NCI-H2227 (cell line): Measurements from ENCODE around the gene NELFA.

Experiments
- DNase-seq: peaks from one replicate; lab custom pipeline; 2025; ENCODE audit not compliant: unreplicated experiment; lab: John Stamatoyannopoulos, UW

Gene NELFA

GRCh38 chr4:1982124-1983052 is 26.4 kb downstream of the NELFA start:
- no peak for DNase-seq

DNA sequence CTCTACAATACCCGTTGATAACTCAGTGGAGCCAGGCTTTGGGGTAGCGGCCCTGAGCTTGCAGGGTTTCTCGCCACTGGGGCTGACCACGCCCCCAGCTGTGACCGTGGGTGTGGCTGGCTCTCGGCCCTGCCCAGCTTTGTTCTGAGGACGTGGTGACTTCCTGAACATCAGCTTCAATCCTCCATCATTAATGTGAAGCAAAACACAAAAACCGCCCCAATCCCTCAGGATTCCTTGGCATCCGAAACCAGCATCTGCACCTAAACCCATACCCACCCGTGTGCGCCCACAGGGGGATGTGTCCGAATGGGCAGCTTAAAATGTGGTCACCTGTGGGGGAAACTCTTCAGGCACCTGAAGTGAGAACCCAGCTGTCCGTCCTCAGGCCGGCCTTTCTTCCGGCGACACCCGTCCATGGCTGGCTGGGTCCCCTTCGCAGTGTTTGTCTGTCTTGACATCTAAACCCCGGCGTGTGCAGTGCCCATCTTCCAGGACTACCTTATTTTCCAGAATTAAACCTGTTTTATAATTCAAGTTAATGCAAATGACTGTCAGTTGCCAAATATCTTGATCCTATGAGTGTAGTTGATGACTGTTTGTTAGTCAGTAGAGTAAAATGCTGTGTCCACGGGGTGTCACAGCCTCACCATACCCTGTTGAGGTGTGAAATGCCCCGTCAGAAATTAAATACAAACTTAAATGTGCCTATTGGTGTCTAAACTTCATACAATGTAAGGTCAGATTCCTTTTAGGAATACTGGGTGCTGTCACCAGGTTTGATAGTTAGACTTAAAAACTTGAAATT is 27.3 kb downstream of the NELFA start:
- DNase-seq: peak; percentile 8

GRCh38 chr4:1980561-1981041 is 28.2 kb downstream of the NELFA start:
- DNase-seq: no peak

DNA sequence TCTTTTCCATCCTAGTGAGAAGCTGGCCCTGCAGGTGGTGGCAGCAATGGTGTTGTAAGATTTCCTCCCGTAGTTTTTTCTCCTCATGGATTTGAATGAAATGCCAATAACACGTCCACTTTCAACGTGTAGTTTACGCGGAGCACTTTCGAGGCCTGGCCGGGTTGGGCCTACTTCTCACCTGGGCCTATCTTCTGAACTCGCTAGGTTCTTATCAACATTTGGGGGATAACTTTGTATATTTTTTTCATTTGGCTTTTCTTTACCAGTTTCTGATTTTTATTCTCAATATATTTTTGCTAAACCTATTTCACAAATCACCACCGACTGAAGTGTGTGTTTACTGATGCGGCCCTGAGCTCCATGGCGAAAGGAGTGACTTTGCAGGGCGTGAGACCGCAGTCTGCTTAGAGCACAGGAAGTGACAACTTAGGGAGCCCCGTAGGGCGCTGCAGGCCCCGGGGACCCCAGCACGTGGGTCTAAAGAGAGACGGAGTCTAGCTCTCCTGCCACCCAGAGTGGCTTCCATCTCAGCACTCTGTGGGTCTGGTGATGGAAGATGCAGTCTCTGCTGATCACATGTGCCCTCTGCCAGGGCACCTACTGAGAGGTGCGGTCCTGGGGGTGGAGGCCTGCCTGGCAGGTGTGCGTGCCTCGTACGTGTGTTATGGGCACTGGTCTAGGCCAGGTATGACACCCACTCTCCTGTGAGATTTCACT is 29.1 kb downstream of the NELFA start:
- DNase-seq: no peak

DNA sequence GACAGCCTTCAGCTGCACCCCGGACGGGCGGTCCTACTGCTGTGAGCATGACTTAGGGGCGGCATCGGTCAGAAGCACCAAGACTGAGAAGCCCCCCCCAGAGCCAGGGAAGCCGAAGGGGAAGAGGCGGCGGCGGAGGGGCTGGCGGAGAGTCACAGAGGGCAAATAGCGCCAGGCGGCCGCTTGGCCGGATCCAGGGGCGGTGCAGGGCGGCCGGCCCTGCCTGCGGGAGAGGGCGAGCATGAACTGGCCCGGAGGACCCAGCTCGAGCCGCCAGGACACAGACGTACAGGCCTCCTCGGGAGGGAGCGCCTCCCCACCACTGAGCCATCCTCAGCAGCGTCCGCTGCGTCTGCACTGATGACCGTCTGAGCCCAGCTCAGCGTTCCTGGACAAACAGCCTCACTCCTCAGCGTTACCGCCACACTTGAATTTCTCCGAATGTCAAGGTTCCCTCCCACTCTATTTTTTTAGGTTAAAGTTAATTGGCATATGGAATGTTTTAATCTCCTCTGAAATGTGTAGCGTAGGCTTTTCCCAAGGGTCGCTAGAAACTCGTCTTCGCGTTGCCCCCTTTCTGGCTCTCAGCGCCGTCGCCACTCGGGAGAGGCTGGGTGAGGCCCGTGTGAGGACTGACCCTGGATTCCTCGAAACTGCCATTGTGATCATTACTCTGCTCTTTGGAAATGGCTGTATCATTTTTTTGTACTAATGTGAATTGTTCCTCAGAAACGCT is 29.9 kb downstream of the NELFA start:
- DNase-seq: no peak

- DNase-seq: no peak
Observed at GRCh38 chr4:1978226-1978625, 30.5 kb downstream of the NELFA start.

- no peak for DNase-seq
Observed at GRCh38 chr4:1976416-1977352, 32.1 kb downstream of the NELFA start.

GRCh38 chr4:1975880-1976279 is 32.9 kb downstream of the NELFA start:
- DNase-seq: no peak

- DNase-seq: no peak
Observed at GRCh38 chr4:1975391-1975801, 33.4 kb downstream of the NELFA start.

DNA sequence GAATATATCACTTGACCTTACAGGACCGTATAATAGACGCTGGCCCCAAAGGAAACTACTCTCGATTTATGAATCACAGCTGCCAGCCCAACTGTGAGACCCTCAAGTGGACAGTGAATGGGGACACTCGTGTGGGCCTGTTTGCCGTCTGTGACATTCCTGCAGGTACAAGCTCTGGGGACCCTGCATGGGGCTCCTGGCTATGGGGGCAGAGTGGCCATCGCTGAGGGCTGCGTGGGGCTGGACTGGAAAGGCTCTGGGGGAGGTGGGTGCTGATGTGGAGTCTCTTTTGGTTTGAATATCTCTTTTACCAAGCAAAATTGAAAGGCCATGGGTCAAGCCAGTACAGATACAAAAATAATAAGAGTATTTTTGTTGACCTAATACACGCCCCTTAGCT is 33.9 kb downstream of the NELFA start:
- DNase-seq: no peak

GRCh38 chr4:1973661-1974060 is 35.1 kb downstream of the NELFA start:
- DNase-seq: no peak

DNA sequence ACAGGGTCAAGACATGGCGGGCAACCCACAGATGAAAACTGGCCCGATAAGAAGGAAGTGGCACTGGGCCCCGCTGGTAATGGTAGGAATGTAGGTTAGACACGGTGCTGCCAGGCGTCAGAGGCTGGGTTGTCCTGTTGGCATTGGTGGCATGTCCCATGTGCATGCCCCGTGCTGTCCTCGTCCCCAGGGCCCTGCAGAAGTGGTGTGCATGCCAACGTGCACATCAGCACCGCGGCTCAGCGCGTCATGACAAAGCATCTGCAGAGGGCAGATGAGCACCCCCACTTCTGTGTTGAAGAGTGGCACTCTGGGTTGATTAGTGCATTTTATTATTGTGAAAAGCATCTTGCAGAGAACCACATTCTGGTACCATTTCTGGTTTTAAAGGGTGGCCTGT is 35.6 kb downstream of the NELFA start:
- DNase-seq: no peak

GRCh38 chr4:1972414-1972813 is 36.4 kb downstream of the NELFA start:
- no peak for DNase-seq

DNA sequence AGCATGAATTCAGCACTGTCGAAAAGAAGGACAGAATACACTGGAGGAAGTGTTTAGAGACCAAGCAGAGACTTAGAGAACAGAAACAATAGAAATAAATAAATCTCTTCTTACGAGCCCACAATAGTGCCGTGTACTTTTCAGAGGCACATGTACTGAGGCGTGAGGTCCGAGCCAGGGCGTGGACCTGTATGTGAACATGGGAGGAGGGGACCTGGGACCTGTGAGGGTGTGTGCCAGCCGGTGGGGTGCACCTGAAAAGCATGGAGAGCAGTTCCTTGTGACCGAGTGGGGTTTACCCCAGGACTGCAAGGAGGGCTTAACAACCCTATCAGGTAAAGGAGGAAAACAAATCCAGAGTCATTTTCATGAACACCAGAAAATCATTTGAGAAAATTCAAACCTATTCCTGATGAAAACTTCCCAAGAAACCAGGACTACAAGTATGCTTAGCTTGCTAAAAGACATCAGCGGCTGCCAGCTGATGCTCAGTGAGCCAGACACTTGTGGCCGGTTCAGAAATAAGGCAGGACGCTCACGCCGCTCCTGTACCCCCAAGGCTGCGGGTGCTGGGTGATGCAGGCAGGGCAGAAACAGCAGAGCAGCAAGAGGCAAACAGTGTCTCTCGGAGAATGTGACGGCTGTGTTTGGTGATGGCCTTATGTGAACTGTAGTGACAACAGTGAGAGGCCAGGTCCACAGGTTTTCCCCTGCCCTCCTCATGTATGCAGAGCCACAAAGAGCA is 37.1 kb downstream of the NELFA start:
- no peak for DNase-seq

DNA sequence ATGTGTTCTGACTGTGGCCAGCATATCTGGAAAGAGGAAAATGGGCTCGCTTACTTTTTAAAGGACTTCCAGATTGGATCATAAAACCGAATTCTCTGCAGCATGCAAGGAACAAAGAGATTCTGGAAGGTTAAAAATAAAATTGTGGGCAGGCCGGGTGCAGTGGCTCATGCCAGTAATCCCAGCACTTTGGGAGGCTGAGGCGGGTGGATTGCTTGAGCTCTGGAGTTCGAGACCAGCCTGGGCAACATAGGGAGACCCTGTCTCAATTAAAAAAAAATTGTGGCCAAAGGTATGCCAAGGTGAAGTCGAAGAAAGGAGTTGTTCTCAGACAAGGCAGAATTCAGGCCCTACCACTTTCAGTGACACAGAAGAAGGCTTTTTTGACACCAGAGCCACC is 37.8 kb downstream of the NELFA start:
- no peak for DNase-seq

- DNase-seq: no peak
Observed at GRCh38 chr4:1969928-1970723, 38.6 kb downstream of the NELFA start.

GRCh38 chr4:1968686-1969295 is 40.0 kb downstream of the NELFA start:
- no peak for DNase-seq
